LNCAP (cell line): Measurements from ENCODE around the gene FAM184A.

Experiments
- TF ChIP-seq, protein P1 (sequence below): fragments of 450-650 bp; IDR thresholded peaks from 2 replicates; pipeline ENCODE4 v1.5.1; 2017; ENCODE audit warnings: mild to moderate bottlenecking

Gene FAM184A

DNA sequence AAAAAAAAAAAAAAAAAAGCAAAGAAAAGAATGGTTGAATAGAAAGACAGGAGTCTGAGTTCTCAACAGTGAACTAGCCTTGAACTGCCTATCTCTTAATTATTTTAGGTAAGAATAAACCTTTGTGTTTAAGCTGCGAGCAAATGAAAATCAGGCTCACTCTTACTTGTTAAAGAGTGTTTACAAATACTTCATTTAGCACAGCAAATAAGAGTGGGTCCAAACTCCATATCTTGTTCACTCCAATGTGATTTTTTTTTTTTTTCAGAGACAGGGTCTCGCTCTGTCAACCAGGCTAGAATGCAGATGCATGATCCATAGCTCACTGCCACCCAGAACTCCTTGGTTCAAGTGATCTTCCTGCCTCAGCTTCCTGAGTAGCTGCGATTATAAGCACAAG, 155.4 kb downstream of the FAM184A start:
- TF ChIP-seq, protein P1, sequence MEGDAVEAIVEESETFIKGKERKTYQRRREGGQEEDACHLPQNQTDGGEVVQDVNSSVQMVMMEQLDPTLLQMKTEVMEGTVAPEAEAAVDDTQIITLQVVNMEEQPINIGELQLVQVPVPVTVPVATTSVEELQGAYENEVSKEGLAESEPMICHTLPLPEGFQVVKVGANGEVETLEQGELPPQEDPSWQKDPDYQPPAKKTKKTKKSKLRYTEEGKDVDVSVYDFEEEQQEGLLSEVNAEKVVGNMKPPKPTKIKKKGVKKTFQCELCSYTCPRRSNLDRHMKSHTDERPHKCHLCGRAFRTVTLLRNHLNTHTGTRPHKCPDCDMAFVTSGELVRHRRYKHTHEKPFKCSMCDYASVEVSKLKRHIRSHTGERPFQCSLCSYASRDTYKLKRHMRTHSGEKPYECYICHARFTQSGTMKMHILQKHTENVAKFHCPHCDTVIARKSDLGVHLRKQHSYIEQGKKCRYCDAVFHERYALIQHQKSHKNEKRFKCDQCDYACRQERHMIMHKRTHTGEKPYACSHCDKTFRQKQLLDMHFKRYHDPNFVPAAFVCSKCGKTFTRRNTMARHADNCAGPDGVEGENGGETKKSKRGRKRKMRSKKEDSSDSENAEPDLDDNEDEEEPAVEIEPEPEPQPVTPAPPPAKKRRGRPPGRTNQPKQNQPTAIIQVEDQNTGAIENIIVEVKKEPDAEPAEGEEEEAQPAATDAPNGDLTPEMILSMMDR = no peak

DNA sequence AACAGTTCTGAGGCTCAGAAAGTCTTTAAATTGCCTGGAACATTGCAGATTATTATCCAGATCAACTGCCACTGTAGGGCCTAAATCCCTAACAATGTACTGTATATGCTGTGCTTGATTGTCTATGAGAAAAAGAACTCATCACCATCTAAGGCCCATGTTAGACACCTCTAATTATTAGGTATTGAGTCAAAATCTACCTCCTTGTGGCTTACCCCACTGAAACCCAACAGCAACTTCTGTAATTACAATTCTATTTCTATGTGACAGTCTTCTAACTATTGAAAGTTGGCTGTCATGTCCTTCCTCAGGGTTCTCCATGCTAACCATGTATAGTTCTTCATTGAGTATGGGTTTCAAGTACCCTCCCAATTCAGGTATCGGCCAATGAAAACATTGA, 157.4 kb downstream of the FAM184A start:
- TF ChIP-seq, protein P1 = no peak

DNA sequence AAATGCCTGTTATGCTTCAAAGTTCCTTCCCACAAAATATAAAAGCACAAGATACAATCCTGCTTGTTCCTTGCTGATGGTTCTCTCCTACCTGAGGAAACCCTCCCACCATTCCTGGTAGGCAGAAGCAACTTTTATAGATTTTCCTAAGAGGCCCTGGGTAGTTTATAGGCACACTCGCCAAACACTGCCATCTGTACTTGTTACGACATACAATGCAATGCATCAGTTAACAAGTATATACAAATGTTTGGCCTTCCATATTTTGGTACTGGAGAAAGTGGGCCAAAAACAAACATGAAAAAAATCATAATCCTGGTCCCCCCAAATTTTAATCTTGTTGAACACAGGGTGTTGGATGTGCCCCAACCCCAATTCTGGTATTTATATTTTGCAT, 160.1 kb downstream of the FAM184A start:
- TF ChIP-seq, protein P1 = no peak

DNA sequence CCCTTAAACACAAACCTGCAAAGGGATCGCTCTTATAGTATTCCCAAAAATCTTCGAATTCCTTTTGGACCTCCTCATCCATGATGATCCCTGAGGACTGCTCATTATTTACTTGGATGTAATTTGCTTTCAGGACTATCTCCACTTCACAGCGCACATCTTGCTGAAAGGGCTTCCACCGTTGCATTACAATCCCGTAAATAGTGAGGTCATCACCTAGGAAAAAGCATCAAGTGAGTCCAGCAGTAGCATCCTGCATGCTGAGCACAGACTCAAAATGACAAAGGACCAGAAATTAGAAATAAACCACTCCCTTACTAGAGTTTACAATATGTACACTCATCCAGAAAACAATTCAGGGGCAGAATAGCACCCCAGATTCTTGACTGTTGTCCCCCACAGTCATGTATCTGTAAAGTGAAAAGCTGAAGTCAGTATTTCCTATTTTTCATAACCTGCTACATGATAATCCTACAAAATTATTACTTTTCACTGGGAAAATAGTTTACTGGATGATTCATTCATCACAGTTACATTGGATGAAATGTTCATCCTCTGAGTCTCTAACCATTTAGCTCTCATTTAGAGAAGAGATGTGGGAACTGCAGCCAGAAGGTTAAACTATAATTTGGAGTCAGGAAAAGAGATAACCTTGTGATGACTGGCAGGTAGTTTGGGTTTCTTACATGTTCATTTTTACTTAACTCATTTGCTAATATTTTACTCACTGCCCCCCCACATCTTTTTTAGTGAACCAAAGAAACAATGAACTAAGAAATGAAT, 160.7 kb downstream of the FAM184A start:
- TF ChIP-seq, protein P1 = no peak

DNA sequence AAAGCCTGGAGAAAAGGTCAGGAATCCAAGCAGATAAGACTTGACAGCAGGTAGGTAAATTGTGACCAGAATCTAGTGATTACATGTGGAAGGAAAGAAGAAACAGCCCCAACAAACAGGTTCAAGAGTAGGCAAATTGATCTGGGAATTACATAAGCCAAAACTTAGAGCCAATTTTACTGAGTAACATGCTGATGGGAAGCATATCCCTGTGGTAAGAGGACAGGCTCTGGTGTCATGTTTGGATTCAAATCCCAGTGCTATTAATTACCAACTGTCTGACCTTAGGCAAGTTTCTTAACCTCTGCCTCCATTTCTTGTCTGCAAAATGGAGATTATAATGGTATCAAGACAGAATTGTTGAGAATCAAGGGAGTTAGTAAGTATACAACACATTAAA, 163.9 kb downstream of the FAM184A start:
- TF ChIP-seq, protein P1 = no peak

DNA sequence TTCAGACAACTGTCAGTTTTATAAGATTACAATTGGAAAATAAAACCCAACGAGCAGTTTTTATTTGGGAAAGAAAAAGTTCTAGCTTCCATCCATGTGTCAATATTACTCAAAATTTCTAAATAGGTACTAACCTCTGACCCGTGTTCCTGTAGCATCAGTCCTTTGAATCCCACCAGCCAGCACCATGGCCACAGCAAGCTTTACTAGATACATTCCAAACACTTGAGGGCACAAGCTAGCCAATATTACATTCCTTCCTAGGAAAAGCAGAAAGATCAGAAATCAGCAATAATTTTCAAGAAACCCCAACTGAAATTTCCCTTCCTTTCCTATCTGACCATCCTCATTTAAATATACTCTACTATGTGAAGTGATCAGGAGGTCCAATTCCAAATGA, 165.3 kb downstream of the FAM184A start:
- TF ChIP-seq, protein P1 = no peak

DNA sequence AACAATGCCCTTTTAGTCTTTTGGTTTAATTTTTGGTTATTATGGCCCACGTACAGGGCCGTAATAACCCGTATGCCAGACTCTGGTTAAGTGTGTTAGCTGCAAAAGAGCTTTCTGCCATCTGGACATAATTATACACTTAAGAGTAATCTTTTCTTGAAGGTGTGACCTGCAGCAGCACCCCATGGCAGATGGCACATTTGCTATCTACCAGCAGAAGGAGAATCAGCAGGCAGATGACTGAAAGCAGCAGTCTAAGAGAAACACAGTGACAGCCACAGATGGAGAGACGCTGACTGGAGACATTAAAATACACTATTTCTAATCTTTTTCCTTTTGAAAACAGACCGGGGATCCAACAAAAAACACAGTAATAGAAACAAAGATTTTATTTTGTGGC, 165.8 kb downstream of the FAM184A start:
- TF ChIP-seq, protein P1 = no peak
